HG03103 (cell line): Measurements from ENCODE around the gene BID.
"Not testable (repeated sequence)": the region's sequence is repeated elsewhere in the genome, so short reads cannot be mapped to it uniquely, and the experiment has no call there.

Source experiments
- ATAC-seq: cut with Tn5 transposase; IDR thresholded peaks from one replicate; pipeline ENCODE4 v1.9.1; 2021; ENCODE audit warnings: low read depth; ENCODE audit not compliant: unreplicated experiment

The BID gene

GRCh38 chr22:17772958-17773605, 1.2 kb downstream of the BID start:
- ATAC-seq = no peak

- ATAC-seq = no peak
Measured at GRCh38 chr22:17772249-17772957, 1.9 kb downstream of the BID start.

DNA sequence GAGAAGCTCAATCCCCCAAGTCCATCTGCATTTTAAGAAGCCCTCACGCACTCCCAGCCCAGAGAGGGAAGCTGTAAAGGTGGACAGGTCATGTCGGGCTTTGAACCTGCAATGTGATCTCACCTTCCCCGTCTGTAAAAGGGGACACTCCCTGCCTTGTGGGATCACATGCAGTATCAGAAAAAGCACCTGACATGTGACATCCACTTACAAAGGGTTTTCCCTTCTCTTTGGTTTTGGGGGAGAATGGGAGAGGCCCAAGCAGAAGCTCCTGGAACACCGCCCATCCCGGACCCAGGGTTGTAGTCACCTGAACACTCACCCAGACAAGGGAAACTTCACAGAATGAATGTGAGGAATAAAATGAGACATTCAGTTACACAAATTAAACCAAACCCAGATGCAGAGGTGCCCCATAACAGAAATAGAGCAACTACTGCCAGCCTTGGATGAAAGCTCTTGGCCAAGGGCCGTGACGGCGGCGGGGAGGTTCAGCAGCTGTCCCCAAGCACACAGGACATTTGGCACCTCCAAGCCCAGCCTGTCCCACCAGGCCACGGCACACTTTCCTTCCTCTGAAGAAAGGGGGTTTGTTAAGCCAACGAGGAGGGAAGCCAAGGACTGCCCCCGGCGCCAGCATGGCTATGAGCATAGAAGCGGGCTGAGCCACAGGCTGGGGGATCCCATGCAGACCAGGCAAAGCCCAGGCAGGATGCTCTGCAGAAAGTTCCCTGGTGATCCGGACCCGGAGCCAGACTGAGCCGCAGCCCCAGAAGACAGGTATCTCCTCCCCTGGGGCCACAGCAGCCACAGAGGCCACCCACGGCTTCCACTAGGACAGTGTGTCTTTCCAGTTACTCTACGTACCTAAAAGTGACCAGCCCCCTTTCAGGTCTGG, 3.8 kb downstream of the BID start:
- ATAC-seq = no peak

DNA sequence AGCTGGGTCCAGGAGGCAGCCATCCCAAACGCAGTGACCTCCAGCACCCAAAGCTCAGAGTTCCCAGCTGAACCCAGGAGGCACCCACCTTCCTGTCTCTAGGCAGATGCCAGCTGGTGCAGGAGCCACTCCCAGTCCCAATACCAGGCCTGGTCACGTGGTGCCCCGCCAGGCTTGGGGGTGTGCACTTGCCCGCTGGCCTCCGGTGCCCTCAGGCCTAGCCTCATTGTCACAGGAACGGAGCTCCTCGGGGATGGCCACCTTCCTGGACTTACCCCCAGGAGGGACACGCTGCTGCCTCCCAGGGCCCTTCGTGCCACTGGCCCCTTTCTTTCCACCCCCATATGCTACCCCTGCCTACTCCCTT, 4.6 kb downstream of the BID start:
- no peak for ATAC-seq

DNA sequence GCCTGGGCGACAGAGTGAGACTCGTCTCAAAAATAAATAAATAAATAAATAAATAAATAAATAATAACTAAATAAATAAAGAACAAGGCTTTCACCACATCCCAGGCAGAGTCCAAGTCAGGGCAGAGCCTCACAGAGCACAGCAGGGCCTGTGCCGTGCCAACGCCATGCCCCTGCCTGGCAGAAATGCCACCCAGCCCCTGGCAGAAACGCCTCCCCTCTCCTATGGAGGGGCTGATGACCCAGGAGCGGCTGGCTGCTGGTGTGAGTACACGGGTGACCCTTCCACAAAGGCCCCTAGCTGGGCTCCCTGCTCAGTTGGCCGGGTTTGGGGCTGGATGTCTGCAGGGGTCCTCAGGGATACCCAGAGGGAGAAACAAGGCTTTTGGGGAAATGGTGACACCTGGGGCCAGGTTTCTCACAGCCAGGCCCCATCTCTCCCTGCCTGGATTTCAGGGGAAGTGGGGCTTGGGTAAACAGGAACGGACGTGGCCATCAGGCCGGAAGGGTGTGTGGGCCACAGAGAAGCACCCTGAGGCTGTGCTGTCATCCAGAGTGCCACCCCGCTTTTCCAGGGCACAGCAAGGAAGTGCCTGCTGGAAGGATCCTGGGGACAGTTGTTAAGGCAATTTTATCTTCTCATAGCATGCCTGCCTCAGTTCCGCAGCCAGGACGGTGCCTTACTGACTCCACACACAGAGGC, 5.1 kb downstream of the BID start:
- no peak for ATAC-seq

DNA sequence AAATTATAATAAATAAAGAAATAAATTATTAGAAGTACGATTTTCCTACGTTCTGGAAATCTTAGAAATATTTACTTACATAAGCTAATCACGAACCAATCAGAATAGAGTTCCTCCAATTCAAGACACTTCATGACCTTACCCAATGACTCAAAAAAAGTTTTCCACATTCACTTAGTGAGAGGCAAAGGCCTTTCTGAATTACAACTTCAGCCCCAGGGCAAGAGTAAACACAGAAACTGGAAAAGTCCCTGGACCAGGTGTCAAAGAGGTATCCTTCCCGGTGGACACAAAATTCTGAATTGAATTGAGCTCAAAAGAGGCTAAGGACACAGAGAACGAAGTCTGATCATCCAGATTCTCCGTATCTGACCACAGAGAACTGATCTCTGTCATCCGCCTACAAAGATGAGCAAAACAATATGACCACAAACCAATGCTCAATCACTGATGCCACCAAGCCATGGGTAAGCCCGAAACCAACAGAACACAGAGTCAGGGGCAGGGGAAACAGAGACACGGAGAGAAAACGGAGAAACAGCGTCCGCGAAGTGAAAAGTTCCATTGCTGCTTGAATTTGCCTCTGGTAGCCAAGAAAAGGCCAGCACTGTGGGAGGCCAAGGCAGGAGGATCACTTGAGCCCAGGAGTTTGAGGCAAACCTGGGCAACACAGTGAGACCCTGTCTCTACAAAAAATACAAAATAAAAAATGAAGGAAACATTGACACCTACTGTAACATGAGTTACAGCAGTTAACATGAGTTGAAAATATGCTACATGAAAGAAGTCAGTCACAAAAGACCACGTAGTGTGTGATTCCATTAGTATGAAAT, 6.8 kb downstream of the BID start:
- peak; percentile 60 for ATAC-seq

DNA sequence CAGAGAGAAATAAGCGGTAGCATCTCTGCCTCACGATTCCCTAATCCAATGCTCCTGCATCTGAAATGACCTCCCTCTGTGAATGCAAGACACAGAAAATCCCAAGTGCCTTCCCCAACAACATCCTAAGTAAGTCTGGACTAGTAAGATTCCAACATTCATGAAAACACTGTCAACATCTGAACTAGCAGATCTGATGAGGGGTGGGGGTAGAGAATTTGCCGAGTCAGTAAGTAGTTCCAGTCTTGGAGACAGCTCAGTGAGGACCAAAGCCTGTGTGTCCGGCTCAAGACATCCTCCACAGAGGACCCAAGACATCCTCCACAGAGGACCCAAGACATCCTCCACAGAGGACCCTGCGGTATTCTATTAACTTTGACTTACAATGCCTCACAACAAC, 9.4 kb downstream of the BID start:
- not testable (repeated sequence) for ATAC-seq

- no peak for ATAC-seq
Measured at GRCh38 chr22:17764036-17764435, 10.2 kb downstream of the BID start.

DNA sequence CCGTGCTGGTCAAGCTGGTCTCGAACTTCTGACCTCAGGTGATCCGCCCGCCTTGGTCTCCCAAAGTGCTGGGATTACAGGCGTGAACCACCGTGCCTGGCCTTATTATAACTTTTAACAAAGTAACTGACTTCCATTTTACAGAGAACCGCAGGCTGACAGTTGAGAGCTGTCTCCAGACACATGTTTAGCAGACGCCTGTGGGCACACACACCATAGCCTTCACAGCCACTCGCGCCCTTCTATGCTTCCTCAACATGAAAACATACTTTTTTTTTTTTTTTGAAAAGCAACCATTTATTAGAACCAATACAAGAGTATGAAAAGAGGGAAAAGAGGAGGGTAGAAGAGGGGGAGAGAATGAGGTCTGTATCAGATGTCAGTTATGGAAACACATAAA, 10.8 kb downstream of the BID start:
- ATAC-seq = not testable (repeated sequence)

- no peak for ATAC-seq
Measured at GRCh38 chr22:17761138-17761488, 13.2 kb downstream of the BID start.

GRCh38 chr22:17754233-17754925, 19.9 kb downstream of the BID start:
- no peak for ATAC-seq

DNA sequence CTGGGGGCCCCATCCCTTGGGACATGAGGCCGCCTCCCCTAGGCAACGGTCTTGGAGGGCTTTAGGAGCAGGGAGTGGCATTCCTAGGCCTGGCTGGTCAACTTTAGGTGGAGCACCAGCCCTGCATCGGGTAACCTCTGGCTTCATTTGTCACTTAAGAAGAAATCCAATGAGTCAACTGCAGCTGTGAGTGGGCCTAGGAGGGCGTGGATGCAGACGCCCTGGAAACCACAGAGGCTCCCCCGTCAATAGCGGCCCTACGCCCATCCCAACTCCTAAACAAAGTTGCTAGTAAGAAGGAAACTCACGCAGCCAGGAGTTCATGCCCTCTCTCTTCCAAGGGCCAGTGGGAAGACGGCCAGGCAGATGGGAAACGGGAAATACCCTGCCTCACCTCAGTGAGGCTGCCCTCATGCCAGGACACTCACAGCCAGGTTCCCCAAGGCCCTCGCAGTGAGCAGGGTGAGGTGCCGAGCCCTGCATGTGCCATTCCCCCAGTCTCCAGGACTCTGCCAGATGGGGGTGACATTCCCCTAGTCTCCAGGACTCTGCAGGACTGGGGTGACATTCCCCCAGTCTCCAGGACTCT, 20.8 kb downstream of the BID start:
- no peak for ATAC-seq

DNA sequence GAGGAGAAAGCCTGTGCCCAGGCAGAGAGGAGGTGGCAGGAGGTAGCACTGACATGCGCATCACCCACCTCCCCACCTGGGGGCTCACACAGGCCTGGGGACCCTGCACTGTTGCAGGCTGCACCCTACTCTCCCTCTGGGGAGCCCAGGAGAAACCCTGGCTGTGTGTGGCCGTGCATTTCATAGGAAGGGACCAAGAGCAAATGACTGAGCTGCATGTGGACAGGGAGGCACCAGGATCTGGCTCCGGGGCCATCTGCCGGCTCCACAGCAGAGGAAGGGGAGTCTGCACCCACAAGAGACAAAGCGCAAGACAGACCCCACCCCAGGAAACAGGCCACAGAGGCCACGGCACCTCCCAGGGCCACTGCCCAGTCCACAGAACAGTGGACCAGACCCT, 22.7 kb downstream of the BID start:
- no peak for ATAC-seq

DNA sequence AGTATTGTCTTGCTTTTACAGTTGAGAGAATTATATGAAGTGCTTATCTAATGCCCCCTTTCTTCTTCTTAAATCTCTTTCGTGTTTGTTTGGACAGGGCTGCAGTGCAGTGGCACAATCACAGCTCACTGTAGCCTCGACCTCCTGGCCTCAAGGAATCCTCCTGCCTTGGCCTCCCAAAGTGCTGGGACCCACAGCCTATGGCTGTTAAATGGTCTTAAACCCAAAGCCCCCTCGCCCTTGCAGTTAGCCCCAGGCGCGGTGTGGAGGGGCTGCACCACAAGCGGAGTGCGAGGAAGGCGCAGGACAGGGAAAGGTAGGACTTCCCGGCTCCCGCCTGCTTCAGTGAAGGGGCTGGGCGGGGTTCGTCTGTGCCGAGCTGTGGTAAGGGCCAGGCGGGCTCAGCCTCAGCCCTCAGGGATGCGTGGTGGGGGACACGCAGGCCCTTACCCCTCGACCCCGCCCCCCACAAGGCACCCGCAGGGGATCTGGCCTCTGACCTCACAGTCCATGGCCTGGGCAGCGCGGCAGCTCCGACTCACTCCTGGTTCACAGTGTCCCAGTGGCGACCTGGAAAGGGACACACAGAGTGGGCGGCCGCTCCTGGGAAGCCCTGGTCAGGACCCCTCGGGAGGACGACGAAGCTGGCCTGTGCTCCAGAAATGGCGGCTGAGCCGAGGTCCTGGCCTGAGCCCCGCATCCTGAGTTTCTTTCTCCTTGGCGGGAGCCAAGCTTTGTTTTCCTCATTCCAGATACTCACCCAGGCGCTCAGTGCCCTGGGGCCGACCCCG, 24.5 kb downstream of the BID start:
- no peak for ATAC-seq

DNA sequence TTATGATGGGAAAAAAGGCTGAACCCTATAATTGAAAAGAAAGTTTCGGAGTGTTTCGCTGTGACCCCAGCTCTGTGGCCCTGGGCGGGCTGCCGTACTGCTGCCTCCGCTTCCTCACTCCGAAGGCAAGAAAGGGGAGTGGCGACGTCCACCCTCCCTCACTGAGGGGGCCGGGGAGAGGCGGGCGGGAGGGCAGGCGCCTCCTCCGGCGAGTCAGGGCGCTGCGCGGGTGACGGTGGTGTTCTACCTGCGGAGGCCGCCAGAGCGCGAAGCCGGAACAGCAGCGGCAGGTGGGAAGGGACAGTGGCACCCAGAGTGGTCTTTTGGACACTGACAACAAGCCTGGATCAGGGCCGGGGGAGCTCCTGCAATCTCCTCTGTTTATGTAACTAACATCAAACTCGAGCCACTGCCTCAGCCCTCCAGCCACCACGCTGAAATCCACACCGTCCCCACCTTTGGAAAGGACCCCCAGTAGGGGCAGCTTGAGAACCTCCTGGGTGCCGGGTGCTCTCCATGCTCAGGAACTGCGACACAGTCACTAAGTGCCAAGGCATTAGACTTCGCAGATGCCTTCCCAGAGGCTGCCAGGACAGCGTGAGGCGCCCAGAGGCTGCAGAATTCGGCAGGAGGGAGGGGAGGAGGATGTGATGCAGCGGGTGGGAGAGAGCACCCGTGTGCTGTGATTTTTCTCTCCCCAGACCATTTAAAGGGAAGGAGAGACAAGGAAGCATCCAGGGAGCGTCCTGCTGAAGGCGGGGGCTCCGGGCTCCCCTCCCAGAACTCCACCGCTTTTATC, 25.5 kb downstream of the BID start:
- ATAC-seq = no peak

DNA sequence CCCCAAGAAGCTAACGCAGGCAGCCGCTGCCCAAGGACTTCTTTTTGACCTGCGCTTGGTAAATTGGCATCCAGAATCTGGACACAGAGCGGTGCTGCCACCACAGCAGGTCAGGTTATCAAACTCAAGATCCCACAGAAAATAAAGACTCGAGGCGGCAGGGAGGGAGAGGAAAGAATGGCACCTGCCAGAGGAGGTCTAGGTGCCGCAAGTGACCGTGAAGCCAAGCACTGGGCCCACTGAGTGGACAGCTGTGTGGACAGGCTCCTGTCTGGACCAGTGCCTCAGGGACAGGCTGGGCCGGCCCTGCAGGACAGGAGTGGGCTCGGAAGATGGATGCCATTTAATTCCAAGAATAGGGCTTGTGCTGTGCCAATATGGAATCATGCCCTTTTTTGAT, 27.4 kb downstream of the BID start:
- no peak for ATAC-seq

GRCh38 chr22:17744430-17744829, 29.8 kb downstream of the BID start:
- no peak for ATAC-seq
